RPMI8226 (cell line): Measurements from ENCODE around the gene KIF1A.
"Not testable (repeated sequence)": the region's sequence is repeated elsewhere in the genome, so short reads cannot be mapped to it uniquely, and the experiment has no call there.

Experiments
- DNase-seq: peaks from one replicate; pipeline ENCODE4 v3.0.0-alpha.2; 2015

KIF1A gene

GRCh38 chr2:240696469-240696868 lies 123.5 kb downstream of the KIF1A start:
- DNase-seq: not testable (repeated sequence)

GRCh38 chr2:240695593-240695992 lies 124.4 kb downstream of the KIF1A start:
- not testable (repeated sequence) for DNase-seq

- not testable (repeated sequence) for DNase-seq
Measured at GRCh38 chr2:240694304-240694703, 125.7 kb downstream of the KIF1A start.

GRCh38 chr2:240692583-240693561 lies 127.1 kb downstream of the KIF1A start:
- not testable (repeated sequence) for DNase-seq

- DNase-seq: not testable (repeated sequence)
Measured at GRCh38 chr2:240691631-240692420, 128.2 kb downstream of the KIF1A start, which contains the start of gene AQP12A. Gene AQP12A (plus strand): TSS chr2:240691866. CDS start chr2:240691914, 48 bp downstream.

GRCh38 chr2:240691075-240691427 lies 129.0 kb downstream of the KIF1A start:
- DNase-seq: peak; percentile 42

GRCh38 chr2:240690421-240691074 lies 129.5 kb downstream of the KIF1A start:
- not testable (repeated sequence) for DNase-seq

- DNase-seq: no peak
Measured at GRCh38 chr2:240689975-240690374, 130.0 kb downstream of the KIF1A start.

GRCh38 chr2:240688553-240688919 lies 131.5 kb downstream of the KIF1A start:
- DNase-seq: no peak

- no peak for DNase-seq
Measured at GRCh38 chr2:240687741-240688552, 132.1 kb downstream of the KIF1A start.

- no peak for DNase-seq
Measured at GRCh38 chr2:240687045-240687740, 132.8 kb downstream of the KIF1A start.

- no peak for DNase-seq
Measured at GRCh38 chr2:240686460-240686859, 133.6 kb downstream of the KIF1A start.

GRCh38 chr2:240685771-240686371 lies 134.1 kb downstream of the KIF1A start:
- DNase-seq: peak; percentile 57

- DNase-seq: not testable (repeated sequence)
Measured at GRCh38 chr2:240683980-240684728, 135.9 kb downstream of the KIF1A start.

- DNase-seq: not testable (repeated sequence)
Measured at GRCh38 chr2:240683329-240683979, 136.6 kb downstream of the KIF1A start.

GRCh38 chr2:240682431-240683224 lies 137.4 kb downstream of the KIF1A start, which contains the start of gene AQP12B:
Gene AQP12B (minus strand): TSS chr2:240682885. CDS start chr2:240682837, 48 bp downstream.
- DNase-seq: not testable (repeated sequence)

GRCh38 chr2:240680185-240680584 lies 139.8 kb downstream of the KIF1A start:
- DNase-seq: not testable (repeated sequence)

GRCh38 chr2:240678909-240679308 lies 141.1 kb downstream of the KIF1A start:
- DNase-seq: not testable (repeated sequence)

GRCh38 chr2:240678043-240678442 lies 142.0 kb downstream of the KIF1A start:
- DNase-seq: not testable (repeated sequence)
